ENCODE results near the gene RBPMS2. TPM values are rescaled to one million over a fixed set of nuclear protein-coding genes. Genes with fewer than 3 reads are reported as not detected.

The RBPMS2 gene
- total RNA-seq, 1 experiment from 2014 or later: 0.16 TPM

DNA sequence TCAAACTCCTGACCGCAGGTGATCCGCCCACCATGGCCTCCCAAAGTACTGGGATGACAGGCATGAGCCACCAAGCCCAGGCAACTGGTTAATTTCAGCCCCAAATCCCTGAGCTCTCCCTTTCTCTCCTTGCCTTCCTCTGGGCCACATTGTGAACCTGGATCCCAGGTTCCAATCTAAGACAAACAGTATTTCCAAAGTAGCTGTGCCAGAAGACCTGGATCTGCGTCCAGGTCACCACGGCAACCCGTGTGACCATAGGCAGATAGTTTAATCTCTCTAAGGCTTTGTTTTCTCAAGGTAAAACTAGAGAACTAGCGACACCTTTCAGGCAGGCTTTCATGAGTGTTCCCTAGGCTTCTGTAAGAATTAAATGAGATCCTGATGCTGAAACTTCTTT, 5.9 kb upstream of the RBPMS2 start:
- no peak for TF ChIP-seq CTCF (IDR thresholded peaks at IDR 0.05; ENCODE audit: unreplicated experiment)
- H3K36me3 Mint-ChIP-seq (ENCODE audit: insufficient read depth, unreplicated experiment): no peaks in the 10 kb centered on the region
- no peaks in the 10 kb centered on the region for H3K9me3 Mint-ChIP-seq (ENCODE audit: unreplicated experiment)
- no peaks in the 10 kb centered on the region for H3K27me3 Mint-ChIP-seq (ENCODE audit: insufficient read depth, unreplicated experiment)
- no TSS peak for BruUV-seq (replicated peaks)
- DNase-seq (ENCODE audit: unreplicated experiment): no peak
- ChIA-PET CTCF (interaction anchor here (0.6 kb wide), 1 partner anchor 64 kb away, joined by 3 read pairs; no protein-coding TSS in a partner anchor), POLR2A (interaction anchor here (0.6 kb wide), 1 partner anchor 80 kb away, joined by 3 read pairs; no protein-coding TSS in a partner anchor)
- no peak overlapping the region for H3K4me3 Mint-ChIP-seq (ENCODE audit: unreplicated experiment)
- no peaks in the 10 kb centered on the region for H3K4me1 Mint-ChIP-seq (ENCODE audit: insufficient read depth, unreplicated experiment)
- H3K27ac Mint-ChIP-seq (ENCODE audit: low read depth, unreplicated experiment): no peak overlapping the region
- intact Hi-C loops (cut with micrococcal nuclease): no loop called here

DNA sequence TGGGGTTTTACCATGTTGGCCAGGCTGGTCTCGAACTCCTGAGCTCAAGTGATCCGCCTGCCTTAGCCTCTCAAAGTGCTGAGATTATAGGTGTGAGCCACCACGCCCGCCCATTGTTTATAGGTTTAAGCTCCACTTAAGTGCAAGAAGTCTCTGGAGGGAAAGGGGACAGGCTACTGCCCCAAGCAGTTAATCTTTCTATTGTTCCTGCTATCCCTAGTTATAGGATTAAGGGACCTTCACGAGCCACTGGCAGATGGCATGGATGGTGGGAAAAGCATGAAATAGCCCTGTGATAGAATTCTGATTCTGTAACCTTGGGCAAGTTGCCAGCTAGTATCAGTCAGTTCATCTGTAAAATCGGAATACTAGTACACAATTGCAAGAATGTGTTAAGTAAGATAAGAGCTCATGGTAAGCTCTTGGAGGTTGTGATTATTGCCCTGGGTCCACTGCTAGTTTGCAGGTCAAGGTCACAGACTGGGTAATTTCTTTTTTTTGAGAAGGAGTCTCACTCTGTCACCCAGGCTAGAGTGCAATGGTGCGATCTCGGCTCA, 5.3 kb upstream of the RBPMS2 start:
- H3K36me3 Mint-ChIP-seq (ENCODE audit: insufficient read depth, unreplicated experiment): no peaks in the 10 kb centered on the region

DNA sequence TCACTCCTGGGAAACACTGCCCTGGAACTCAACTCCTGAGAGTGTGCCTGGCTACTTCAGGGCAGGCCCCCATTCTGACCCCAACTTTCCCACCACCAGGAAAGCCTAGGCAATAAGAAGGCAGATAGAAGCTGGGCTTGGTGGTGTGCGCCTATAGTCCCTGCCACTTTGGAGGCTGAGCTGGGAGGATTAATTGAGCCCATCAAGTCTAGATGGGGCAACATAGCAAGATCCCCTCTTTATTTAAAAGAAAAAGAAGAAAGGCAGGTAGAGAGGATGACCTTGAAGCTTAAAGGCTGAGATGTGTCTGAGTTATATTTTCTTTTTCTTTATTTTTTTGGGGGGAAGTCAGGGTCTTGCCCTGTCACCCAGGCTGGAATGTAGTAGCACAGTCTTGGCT, 4.2 kb upstream of the RBPMS2 start:
- no peak overlapping the region for H3K4me3 Mint-ChIP-seq (ENCODE audit: unreplicated experiment)

More for the DNA sequence above, 5.3 kb upstream of the RBPMS2 start:
- Mint-ChIP-seq H3K9me3 (ENCODE audit: unreplicated experiment) (no peaks in the 10 kb centered on the region), H3K27ac (ENCODE audit: low read depth, unreplicated experiment) (no peak overlapping the region), H3K27me3 (ENCODE audit: insufficient read depth, unreplicated experiment) (no peaks in the 10 kb centered on the region), H3K4me3 (ENCODE audit: unreplicated experiment) (no peak overlapping the region), H3K4me1 (ENCODE audit: insufficient read depth, unreplicated experiment) (no peaks in the 10 kb centered on the region)
- CTCF ChIA-PET: interaction anchor here (0.6 kb wide), 2 partner anchors 63 to 66 kb away, joined by 3 to 4 read pairs; no protein-coding TSS in a partner anchor
- no peak for DNase-seq (ENCODE audit: unreplicated experiment)
- intact Hi-C loops (cut with micrococcal nuclease): no loop called here
- no TSS peak for BruUV-seq (replicated peaks)
- no peak for TF ChIP-seq CTCF (IDR thresholded peaks at IDR 0.05; ENCODE audit: unreplicated experiment)
- POLR2A ChIA-PET: interaction anchor here (0.9 kb wide), 1 partner anchor 11 kb away, joined by 3 read pairs; no protein-coding TSS in a partner anchor

DNA sequence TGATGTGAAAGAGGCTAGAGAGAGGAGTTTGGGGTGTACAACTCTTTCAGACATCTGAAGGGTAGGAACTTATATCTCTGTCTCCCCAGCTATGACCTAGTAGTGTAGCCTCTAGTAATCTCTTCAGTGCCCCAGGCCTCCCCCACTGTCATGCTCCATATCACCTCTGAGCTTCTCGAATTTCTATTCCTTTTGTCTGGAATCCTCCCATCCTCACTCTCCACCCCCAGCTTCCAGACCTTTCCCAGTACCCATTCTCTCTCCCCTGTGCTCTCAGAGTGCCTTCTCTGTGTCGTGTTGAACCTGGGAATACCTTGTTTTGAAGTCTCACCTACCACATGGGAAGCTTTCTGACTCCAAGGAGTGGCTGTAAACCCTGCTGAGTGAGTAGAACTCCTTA, 3.6 kb upstream of the RBPMS2 start:
- Mint-ChIP-seq H3K4me1 (ENCODE audit: insufficient read depth, unreplicated experiment) (no peaks in the 10 kb centered on the region), H3K4me3 (ENCODE audit: unreplicated experiment) (no peak overlapping the region), H3K36me3 (ENCODE audit: insufficient read depth, unreplicated experiment) (no peaks in the 10 kb centered on the region), H3K27me3 (ENCODE audit: insufficient read depth, unreplicated experiment) (peaks cover 7% of the 10 kb centered on the region), H3K27ac (ENCODE audit: low read depth, unreplicated experiment) (no peak overlapping the region), H3K9me3 (ENCODE audit: unreplicated experiment) (no peaks in the 10 kb centered on the region)
- ChIA-PET POLR2A (no interaction called here), CTCF (interaction anchor here (0.6 to 0.8 kb wide), 3 partner anchors 48 to 508 kb away, joined by 3 read pairs; partner anchors contain the start of gene PARP16)
- BruUV-seq (replicated peaks): no TSS peak
- TF ChIP-seq CTCF (IDR thresholded peaks at IDR 0.05; ENCODE audit: unreplicated experiment): no peak
- intact Hi-C loops (cut with micrococcal nuclease): no loop called here
- DNase-seq (ENCODE audit: unreplicated experiment): no peak

More for the DNA sequence above, 4.2 kb upstream of the RBPMS2 start:
- CTCF ChIA-PET: interaction anchor here (0.8 kb wide), 1 partner anchor 49 kb away, joined by 3 read pairs; no protein-coding TSS in a partner anchor
- BruUV-seq (replicated peaks): no TSS peak
- H3K4me1 Mint-ChIP-seq (ENCODE audit: insufficient read depth, unreplicated experiment): no peaks in the 10 kb centered on the region
- intact Hi-C loops (cut with micrococcal nuclease): no loop called here
- no peak overlapping the region for H3K27ac Mint-ChIP-seq (ENCODE audit: low read depth, unreplicated experiment)
- H3K9me3 Mint-ChIP-seq (ENCODE audit: unreplicated experiment): no peaks in the 10 kb centered on the region
- H3K36me3 Mint-ChIP-seq (ENCODE audit: insufficient read depth, unreplicated experiment): no peaks in the 10 kb centered on the region
- POLR2A ChIA-PET: no interaction called here
- no peak for TF ChIP-seq CTCF (IDR thresholded peaks at IDR 0.05; ENCODE audit: unreplicated experiment)
- DNase-seq (ENCODE audit: unreplicated experiment): no peak
- H3K27me3 Mint-ChIP-seq (ENCODE audit: insufficient read depth, unreplicated experiment): peaks cover 1% of the 10 kb centered on the region

Measured in MCF 10A (cell line).